AG10803 (cell line): ENCODE data around the gene PIGO.

Experiments
- DNase-seq: peaks from one replicate; pipeline ENCODE4 v3.0.0; 2010; ENCODE audit warnings: low read depth
- H3K4me3 ChIP-seq: 2 replicates; pipeline ENCODE4 v1.5.1; 2011; ENCODE audit warnings: mild to moderate bottlenecking, low read length, control low read depth
- TF ChIP-seq, protein P1 (sequence below): conservative IDR thresholded peaks from 2 replicates; pipeline ENCODE4 v1.5.1; 2011; ENCODE audit warnings: mild to moderate bottlenecking, low read length, control low read depth, inconsistent platforms

The PIGO gene

DNA sequence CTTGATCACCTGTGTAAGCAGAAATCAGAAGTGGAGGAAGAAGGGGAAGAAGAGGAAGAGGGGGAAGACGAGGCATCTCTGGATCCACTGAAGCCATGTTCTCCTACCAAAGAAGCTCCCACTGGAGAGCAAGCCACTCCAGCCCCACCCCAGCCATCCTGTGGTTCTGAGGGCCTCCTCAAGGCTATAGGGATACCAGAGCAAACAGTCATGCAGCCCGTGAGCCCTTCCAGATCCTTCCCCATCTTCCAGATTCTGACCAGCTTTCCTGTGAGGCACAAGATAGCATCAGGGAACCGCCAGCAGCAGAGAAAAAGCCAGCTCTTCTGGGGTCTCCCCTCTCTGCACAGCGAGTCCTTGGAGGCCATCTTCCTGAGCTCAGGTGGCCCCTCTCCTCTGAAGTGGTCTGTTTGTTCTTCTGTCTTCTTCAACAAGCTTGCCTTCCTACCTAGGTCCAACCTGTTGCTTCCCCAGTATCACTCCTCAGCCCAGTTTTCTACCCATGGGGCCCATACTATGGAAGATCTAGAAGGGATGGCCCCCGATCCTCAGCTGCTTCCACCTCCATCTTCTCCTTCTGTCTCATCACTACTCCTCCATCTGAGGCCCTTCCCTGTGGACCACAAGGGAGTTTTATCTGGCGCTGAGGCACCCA is 53.4 kb downstream of the PIGO start:
- no peak for DNase-seq
- TF ChIP-seq, protein P1, sequence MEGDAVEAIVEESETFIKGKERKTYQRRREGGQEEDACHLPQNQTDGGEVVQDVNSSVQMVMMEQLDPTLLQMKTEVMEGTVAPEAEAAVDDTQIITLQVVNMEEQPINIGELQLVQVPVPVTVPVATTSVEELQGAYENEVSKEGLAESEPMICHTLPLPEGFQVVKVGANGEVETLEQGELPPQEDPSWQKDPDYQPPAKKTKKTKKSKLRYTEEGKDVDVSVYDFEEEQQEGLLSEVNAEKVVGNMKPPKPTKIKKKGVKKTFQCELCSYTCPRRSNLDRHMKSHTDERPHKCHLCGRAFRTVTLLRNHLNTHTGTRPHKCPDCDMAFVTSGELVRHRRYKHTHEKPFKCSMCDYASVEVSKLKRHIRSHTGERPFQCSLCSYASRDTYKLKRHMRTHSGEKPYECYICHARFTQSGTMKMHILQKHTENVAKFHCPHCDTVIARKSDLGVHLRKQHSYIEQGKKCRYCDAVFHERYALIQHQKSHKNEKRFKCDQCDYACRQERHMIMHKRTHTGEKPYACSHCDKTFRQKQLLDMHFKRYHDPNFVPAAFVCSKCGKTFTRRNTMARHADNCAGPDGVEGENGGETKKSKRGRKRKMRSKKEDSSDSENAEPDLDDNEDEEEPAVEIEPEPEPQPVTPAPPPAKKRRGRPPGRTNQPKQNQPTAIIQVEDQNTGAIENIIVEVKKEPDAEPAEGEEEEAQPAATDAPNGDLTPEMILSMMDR = no peak
- no peak overlapping the region for H3K4me3 ChIP-seq

DNA sequence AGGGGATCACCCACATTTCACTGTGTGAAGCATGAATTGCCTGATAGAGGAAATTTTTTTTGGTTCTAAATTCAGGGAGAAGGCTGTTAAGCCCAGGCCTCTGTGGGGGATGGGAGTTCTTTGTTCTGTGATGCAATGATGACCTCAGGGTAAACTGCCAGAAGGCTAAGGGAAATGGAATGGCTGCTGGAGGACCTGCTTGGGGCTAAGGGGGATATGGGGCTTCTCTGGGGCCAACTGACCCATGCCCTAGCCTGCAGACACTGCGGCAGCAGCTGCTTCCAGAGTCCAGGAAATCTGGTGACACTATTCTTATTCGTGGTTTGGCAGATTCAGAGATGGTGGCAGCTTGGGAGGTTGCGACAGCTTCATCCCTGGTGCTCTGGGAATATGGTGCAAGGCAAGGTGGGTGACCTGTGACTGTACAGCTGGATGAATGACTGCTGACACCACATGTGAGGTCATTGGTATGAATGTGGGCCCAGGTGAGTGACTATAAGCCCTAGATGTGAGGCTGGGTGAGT is 54.2 kb downstream of the PIGO start:
- peak; percentile 41 for DNase-seq
- TF ChIP-seq, protein P1 = no peak
- H3K4me3 ChIP-seq = no peak overlapping the region
